Ramos (cell line): ENCODE measurements around the gene EEA1.

ENCODE experiments used
- in situ Hi-C: fragments of 300-500 bp; cut with MboI; formaldehyde crosslinking; loops from one replicate; pipeline ENCODE4 v1.14.3; 2022; ENCODE audit warnings: low sequenced_read_pairs; ENCODE audit not compliant: unreplicated experiment

The EEA1 gene

GRCh38 chr12:92729773-92730305 is 199.3 kb downstream of the EEA1 start:
- in situ Hi-C loops: no loop called here

- in situ Hi-C loops: no loop called here
Observed at GRCh38 chr12:92726850-92727249, 202.2 kb downstream of the EEA1 start.

- in situ Hi-C loops: no loop called here
Observed at GRCh38 chr12:92722897-92723296, 206.2 kb downstream of the EEA1 start.

GRCh38 chr12:92721656-92722055 is 207.4 kb downstream of the EEA1 start:
- in situ Hi-C loops: no loop called here

- in situ Hi-C loops: no loop called here
Observed at GRCh38 chr12:92721130-92721529, 208.0 kb downstream of the EEA1 start.
